HUDEP-2 (cell line): Measurements from ENCODE around the gene B4GALT1.
"Not testable (repeated sequence)": the region's sequence is repeated elsewhere in the genome, so short reads cannot be mapped to it uniquely, and the experiment has no call there.

Experiments used
- DNase-seq, 76 experiments: peaks; one replicate each; lab custom pipeline; 2025; ENCODE audit not compliant: unreplicated experiment in 76 of 76; lab: John Stamatoyannopoulos, UW

Gene B4GALT1

DNA sequence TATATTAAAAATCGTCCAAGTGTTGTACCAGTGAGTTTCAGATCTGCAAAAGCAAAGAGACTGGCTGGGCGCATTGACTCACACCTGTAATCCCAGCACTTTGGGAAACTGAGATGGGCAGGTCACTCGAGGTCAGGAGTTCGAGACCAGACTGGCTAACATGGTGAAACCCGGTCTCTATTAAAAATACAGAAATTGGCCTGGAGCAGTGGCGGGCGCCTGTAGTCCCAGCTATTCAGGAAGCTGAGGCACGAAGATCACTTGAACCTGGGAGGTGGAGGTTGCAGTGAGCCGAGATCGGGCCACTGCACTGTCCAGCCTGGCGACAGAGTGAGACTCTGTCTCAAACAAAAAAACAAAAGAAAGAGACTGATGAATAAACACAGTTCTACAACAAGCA, 18.3 kb upstream of the B4GALT1 start:
- no peak for DNase-seq

DNA sequence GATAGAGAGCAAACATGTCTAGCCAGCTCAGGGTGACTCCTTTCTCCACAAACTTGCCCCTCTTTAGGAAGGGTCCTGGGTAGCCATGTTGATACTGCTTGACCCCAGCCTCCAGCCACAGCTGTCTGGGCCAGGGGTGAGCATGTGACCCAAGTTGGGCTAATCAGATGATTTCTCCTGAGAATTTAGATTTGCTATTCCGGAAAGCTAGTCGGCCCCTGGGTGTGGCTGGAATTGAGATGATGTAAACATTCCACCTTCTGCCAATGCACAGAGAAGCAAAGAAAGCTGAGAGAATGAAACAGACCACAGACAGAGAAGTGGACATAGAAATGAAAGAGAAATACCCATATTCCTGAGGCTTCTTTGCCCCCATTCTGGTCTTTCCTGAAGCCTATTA, 17.8 kb upstream of the B4GALT1 start:
- no peak for DNase-seq

DNA sequence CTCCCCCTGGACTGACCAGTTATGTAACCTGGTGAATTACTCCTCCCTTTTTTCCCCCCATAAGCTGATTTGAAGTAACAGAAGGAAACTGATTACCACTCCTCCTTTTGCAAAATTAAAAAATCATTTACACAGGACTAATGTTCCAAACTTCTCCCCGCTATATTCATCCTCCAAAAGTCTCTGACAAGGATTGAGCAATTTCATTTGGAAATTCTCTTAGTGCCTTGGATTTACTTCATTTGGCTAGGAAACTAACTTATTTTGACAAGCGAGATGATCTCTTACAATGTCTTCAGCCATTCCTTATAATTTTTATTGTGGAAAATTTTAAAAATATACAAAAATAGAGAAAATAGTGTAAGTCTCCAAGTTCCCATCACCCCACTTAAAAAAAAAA, 15.4 kb upstream of the B4GALT1 start:
- no peak for DNase-seq

DNA sequence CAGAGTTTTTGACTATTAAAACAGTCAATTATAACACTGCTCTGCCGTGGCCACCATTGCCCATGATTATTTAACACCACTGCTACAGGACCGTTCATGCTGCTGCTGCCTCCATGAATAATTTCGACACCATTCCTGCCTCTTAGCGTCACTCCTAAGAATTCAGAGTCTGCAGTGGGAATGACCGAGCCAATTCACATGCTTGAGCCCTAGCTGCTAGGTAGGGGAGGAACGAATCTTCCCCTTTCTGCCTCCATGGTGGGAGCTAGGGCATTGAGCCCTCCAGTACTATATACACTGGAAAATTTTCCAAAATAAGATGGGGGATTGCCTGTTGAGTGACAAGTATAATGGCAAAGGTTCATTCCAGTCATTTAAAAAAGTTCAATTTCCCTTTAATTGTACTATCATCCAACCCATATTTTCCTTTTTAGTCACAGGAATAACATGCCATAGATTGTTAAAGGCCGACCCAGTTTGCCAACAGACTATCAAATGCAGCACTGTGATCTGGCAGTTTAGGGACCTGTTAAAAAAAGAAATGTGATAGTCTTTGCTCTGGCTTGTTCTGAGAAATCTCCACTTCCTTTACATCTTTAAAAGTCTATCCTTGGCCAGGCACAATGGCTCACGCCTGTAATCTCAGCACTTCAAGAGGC, 13.5 kb upstream of the B4GALT1 start:
- DNase-seq = no peak

DNA sequence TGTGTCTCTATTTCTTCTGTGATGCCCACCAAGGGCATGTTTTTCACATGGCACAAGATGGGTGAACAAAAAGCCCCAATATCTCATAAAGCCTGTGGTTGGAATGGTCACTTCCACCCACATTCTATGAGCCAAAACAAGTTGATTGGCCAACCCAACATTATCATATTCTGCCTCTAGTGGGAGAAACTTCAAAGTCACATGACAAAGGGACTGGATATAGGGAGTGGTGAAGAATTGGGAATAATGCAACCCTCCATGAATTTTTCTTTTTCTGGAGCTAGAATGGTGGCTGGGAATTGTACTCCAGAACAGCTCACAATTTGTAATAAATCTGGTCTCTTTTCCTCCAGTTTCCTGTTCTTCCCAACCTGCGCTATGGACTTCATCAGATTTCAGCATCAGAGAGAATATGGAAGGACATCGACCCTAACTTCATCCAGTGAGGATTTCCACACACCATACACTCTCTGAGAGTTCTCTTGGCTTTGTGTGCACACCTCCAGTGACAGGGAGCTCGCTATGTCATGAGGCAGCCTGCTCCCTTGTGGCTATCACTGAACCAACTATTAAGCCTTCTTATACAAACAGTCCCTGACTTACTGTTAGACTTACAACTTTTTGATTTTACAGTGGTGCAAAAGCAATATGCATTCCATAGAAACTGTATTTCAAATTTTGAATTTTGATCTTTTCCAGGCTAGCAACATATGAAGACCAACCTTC, 12.0 kb upstream of the B4GALT1 start:
- no peak for DNase-seq

DNA sequence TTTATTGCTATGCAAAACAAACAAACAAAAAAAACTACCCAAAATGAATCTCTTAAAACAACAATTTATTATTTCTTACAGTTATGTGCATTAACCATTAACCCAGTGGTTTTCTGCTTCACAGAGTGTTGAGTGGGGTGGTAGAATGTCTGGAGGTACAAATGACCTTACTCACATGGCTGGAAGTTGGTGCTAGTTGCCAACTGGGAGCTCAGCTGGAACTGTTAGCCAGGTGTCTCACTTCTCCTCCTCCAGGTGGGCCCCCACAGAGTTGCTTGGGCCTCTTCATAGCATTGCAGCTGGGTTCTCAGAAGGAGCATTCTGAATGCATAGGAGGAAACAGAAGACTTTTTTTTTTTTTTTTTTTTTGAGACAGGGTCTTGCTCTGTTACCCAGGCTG, 10.5 kb upstream of the B4GALT1 start:
- no peak for DNase-seq

DNA sequence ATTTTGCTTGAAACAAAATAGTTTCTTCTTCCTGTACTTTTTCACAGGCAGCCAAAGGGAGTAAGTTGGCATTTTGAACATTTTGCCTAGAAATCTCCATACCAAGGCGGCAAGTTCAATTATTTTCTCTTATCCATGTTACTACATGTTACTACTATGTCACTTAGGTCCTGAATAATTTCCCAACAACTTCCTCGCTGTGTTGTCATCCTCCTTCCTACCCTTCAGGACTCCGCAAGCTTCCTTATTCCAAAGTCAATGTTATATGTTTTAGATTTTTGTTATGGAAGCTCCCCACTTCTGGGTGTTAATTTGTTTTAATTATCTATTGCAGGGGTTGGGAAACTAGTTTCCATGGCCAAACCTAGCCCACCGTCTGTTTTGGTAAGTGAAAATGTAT, 9.9 kb upstream of the B4GALT1 start:
- no peak for DNase-seq

DNA sequence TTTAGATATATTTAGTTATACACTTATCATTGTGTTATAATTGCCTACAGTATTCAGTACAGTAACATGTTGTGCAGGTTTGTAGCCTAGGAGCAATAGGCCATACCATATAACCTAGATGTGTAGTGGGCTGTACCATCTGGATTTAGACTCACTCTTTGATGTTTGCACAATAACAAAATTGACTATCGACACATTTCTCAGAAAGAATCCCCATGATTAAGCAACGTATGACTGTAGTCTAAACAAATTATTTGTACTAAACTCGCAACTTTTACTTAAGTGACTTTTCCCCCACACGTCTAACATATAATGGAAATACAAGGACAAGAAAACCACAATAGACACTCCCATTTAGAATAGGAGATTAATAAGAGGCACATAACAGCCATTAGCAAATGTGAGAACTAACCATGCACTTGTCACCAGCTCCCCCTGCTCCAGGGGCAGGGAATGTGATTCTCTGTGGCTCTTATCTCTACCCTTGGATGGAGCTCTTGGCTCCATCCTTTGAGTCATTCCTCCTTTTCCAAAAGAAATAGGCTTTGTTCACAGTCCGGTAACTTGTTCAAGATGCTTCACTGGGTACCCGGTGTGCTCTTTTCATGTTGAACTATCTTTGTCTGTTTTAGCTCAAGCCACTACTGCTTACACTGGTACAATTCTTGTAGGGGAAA, 8.7 kb upstream of the B4GALT1 start:
- no peak for DNase-seq

DNA sequence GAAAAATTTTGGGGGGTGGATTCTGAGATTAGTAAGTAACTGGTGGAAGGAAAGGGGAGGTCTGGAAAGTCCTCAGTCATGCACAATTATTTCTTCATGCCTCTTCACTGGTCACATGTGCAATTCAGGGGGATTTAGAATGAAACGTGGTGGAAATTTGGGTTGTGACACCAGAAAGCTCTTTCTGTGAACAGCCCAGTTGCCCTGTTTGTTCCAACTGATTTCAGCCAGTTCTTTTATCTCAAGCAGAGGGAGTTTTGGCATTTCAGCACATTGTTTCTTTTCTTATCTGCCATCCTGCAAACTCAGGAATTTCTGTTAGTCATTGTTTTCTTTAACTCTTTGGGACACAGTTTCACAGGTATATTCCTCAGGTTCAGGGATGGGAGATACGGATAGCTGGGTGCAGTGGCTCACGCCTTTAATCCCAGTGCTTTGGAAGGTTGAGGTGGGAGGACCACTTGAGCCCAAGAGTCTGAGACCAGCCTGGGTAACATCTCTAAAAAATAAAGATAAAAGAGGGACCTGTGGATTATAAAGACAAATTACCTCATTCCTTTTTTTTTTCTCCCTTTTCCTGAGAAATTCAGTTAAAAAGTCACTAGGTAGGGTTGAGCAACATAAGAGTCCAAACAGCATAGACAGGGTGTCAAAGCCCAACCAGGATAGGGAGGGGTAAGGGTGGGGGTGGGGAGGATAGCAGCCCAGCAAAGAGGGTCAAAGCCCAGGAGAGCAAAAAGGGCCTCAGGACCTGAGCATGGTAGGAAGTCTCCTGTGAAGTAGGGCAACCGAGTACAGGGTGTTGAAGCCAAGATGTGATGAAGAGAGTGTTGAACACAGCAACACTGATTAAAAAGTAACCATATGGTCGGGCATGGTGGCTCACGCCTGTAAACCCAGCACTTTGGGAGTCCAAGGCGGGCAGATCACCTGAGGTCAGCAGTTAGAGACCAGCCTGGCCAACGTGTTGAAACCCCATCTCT, 5.4 kb upstream of the B4GALT1 start:
- peak in 6 of 76 experiments; percentile 14 to 33 (median 18) for DNase-seq

DNA sequence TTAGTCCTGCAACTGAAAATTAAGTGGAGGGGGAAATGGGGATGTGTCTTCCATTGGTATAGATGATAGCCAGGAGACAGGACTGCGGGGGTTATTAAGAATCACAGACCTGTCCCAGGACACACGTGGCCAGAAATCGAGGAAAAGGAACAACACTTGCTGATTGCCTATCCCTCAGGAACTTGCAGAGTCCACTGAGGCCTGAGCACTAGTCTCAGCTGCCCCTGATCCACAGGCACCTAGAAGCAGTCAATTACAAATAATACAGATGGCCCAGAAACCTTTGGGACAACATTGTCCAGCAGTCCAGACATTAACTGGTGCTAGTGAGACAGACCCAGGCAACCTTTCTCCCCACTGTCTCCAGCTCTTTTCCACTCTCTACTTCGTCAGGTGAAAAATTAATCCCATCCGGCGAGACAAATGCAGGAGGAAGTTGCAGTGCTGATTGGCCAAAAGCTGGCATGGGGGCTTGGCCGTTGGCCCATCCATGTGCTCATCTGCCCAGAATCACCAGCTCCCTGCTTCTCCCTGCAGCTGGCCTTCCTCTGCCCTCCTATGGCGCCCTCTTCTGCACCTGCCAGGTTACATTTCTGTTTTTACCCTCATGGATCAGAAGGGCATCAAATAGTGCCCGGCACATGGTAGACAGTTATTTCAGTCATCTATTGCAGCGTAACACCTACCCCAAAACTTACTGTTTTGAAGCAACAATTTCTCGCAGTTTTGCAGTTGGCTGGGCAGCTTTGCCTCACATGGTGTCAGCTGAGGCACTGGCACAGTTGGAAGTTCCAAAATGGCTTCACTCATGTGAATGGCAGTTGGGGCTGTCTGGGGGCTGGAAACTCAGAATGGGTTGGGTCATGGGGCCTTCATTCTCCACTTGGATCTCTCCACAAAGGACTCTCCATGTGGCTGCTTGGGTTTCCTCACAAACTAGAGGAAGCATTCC, 3.6 kb upstream of the B4GALT1 start:
- peak in 38 of 76 experiments; percentile 2 to 58 (median 26) for DNase-seq

DNA sequence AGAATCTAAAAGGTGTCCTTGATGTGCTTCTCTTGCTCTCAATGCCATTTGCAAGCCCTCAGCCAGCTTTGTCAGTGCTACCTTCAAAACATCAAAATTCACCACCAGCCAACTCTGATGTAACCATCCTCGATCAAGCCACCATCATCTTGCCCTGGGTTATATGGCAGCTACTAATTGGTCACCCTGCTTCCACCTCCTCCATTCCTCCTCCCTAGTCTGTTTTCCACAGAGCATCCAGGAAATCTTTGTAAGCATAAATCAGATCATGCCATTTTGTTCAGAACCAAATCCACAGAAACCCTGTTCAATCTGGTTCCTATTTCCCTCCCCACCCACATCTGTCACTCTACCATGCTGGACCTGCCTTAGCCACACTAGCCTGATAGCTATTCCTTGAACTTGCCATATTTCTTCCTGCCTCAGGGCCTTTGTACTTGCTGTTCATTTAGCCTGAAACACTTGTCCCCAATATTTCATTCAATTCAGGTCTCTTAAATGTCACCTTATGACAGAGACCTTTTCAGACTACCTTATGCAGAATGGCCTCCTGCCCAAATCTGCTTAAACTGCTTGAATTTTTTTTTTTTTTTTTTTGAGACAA, 1.9 kb upstream of the B4GALT1 start:
- DNase-seq = no peak

DNA sequence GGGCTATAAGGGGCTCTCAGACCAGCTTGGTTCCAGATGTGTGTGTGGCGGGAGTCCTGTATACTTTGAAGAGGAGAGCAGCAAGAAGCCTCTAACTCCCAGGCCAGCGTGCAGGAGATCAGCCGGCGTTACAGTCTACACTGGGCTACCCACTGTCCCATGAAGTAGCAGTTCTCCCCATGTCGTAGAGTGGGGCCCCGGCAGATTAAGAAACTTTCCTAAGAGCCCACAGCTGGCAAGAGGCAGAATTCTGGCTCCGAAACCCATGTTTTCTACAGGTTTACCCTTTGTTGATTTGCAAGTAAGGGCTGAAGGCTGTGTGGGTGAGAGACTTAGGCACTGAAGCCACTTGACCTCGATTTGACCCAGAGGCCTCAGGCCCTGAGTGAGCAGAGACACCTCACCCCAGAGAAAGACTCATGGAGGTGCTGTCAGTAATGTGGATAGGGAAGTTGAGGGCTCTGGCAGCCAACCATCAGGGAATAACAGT, 881 bp upstream of the B4GALT1 start:
- DNase-seq = peak in 7 of 76 experiments; percentile 5 to 49 (median 26)

DNA sequence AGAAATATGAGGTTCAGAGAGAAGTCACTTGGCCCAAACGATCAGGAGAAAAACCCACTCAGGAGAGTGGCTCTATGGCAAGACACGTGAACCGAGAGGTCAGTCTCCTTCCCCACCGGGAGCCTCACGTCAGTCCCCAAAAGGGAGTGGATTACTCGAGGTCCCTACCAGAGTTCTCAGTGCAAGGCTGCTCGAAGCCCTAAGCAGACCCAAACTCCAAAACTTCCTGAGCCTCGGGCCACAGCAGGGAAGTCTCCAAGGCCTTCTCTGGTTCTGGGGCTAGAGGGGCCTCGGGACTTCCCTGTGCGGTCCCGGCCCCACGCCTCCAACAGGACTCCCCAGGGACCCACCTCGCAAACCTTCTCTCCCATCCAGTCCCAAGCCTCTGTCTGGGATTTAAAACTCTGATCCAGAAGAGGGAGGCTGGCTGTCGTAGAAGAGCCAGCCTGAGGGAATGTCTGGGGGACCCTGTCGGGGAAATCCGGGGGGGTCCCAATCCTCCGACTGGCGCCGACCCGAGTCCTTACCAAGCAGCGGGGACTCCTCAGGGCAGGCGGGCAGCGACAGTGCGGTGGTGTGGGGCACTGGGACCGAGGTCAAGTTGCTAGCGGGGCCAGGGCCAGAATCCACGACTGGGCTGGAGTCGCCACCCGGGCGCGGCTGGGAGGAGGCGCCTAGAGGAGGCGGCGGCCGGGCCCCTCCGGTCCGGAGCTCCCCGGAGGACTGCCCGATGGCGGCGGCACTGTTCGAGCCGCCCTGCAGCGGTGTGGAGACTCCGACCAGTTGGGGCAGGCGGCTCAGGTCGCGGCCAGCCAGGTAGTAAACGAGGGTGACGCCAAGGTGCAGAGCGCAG, 679 bp downstream of the B4GALT1 start:
- DNase-seq = peak in 22 of 76 experiments; percentile 18 to 77 (median 52)

DNA sequence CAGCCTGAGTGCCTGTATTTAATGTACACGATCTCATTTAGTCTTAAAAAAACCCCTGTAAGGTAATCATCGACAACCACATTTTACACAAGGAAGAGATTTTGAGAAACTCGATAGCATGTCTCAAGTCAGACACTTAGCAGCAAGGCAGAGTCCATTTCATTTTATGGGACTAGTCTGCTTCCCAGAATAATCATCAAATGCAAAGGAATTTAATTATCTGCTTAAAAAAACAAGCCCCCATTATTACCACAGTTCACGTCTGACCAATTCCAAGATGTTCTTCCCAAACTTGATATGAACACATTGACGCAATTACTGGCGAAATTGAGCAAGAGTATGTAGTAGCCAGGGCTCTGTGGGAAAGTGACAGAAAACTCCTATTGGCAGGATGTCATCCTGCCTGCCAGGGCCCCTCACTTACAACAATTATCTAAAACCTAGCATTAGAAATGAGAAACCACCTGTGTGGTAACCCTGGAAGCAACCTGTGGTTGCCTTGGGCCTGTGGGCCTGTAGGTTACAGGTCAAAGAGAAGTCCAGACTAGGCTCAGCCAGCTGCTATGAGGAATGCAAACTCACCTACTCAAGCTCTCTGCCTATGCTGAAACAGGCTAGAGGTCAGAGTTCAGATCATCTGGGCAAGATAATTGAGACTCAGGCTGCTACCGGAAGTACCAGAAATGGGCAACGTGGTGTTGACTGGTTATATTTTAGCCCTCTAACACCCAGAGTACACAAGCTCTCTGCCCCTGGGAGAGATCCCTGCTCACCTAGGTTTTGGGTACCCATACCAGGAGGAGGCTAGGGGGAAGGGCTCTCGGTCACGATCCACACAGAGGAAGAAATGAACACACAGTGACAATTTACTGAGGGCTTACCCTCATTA, 1.6 kb downstream of the B4GALT1 start:
- peak in 62 of 76 experiments; percentile 13 to 81 (median 42) for DNase-seq

DNA sequence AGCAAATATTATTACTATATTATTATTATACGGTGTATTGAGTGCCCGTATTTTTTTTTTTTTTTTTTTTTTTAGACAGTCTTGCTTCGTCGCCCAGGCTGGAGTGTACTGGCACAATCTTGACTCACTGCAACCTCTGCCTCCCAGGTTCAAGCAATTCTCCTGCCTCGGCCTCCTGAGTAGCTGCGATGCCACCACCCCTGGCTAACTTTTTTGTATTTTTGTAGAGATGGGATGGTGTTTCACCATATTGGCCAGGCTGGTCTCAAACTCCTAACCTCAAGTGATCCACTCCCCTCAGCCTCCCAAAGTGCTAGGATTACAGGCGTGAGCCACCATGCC, 2.2 kb downstream of the B4GALT1 start:
- not testable (repeated sequence) for DNase-seq

DNA sequence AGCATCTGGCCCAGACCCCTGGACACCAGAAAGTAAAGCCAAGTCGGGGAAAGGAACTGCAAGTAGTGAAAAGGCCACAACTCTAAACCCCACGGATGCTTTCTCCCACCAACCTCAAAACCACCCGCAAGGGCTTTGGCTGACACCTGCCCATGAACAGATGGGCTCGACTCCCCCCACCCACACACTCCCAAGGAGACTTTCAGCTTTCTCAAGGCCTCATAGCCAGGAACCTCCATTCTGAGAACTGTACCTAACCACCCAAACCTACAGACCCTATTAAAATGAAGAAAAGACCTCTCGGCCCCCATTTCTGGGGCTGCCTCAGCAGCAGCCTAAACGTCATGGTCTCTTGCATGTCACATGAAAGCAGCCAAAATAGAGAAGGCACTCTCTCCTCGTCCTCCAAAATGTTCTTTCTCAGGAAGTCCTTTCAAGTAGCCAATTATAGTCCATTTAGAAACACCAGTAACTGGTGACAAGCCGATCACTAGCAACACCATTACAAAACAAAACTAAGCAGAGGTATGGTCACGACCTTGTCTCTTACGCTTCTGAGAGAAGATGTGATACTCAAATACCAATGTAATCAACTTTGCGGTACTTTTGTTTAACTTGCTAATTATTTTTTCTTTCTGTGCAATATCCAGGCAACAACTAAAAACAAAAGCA, 2.9 kb downstream of the B4GALT1 start:
- no peak for DNase-seq
